Measurements from ENCODE around the gene RPS2. TPM values are rescaled to one million over a fixed set of nuclear protein-coding genes. Genes with fewer than 3 reads are reported as not detected.

RPS2 gene
- total and polyA plus RNA-seq, 2 donors (not counting 1 experiment from before 2014, with no cell fraction given) = 3,261 to 6,138 TPM

DNA sequence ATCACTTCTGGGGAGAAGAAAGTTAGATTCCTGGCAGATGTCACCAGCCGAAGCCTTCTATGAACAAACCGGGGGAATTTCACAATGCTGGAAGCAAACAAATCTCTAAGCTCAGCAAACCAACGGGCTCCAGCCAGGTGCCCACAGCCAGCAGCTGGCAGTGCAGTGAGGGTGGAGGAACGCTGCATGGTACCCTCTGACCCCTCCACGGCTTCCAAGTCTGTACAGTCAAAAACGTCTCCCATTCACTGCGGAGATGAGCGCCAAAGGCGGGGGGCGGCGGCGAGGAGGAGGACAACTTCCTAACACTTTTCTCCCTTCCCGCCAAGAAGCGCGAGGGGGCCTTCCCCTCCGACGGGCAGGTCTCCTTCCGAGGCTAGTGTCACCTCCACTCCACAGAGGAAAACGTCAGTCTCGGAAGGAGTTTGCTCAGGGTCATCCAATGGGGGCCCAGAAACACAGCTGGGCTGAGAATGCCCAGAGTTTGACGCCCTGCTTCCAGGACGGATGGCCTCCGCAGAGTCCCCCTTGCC is 44.1 kb upstream of the RPS2 start:
- Mint-ChIP-seq H3K4me1 (peaks cover 47% of the 10 kb centered on the region), H3K27ac (peak overlapping the region; percentile 68), H3K27me3 (no peaks in the 10 kb centered on the region), H3K4me3 (peak overlapping the region; percentile 82), H3K9me3 (ENCODE audit: insufficient read depth) (no peaks in the 10 kb centered on the region)
- ATAC-seq (ENCODE audit: low read depth) (no peak), DNase-seq (no peak)
- CTCF ChIA-PET = interaction anchor here (1.1 to 1.8 kb wide), 2 partner anchors 50 to 132 kb away, joined by 3 to 10 read pairs; no protein-coding TSS in a partner anchor
- POLR2A ChIA-PET = interaction anchor here (0.6 to 1.5 kb wide), 4 partner anchors 13 to 147 kb away, joined by 3 to 5 read pairs (median 4); partner anchors contain the start of genes RPS2 and TRAF7
- Histone ChIP-seq H4K20me1 (ENCODE audit: control insufficient read depth, insufficient read depth, low read length, poor library complexity, severe bottlenecking) (peaks cover 56% of the 10 kb centered on the region), H3K9ac (ENCODE audit: low read length) (peak overlapping the region; percentile 63), H3K27me3 (replicated peaks in 1 of 4; ENCODE audit: control extremely low read depth in 1 of 4, control insufficient read depth in 3 of 4, insufficient read depth in 4 of 4, low read length in 3 of 4) (no peaks in the 10 kb centered on the region), H3K4me1 (ENCODE audit: control insufficient read depth in 2 of 2, insufficient read depth in 2 of 2, low read length in 2 of 2) (peaks cover 42 to 54% of the 10 kb centered on the region in 2 donors), H3K27ac (ENCODE audit: low read length in 2 of 2) (peak overlapping the region in 1 of 2 donors; percentile 77), H3K4me3 (ENCODE audit: control extremely low read depth in 1 of 5, extremely low read depth in 1 of 5, insufficient read depth in 1 of 5, low read depth in 2 of 5, low read length in 4 of 5) (peak overlapping the region in 4 of 5 experiments; percentile 44 to 67 (median 56)), H3K9me3 (ENCODE audit: control extremely low read depth in 1 of 3, control insufficient read depth in 2 of 3, insufficient read depth in 1 of 3, low read length in 2 of 3) (no peaks in the 10 kb centered on the region), H3K4me2 (replicated peaks; ENCODE audit: low read depth, low read length, poor library complexity, severe bottlenecking) (peak overlapping the region; percentile 77), H3K36me3 (replicated peaks in 1 of 2; ENCODE audit: control extremely low read depth in 1 of 2, control insufficient read depth in 1 of 2, extremely low read depth in 1 of 2, insufficient read depth in 2 of 2, low read length in 1 of 2) (peaks cover 0 to 7% of the 10 kb centered on the region in 2 experiments), H2AFZ (ENCODE audit: insufficient read depth, low read depth, low read length, poor library complexity, severe bottlenecking) (peak overlapping the region; percentile 51), H3K79me2 (ENCODE audit: control insufficient read depth, insufficient read depth, low read length) (peaks cover 63% of the 10 kb centered on the region)
- intact Hi-C loops (cut with micrococcal nuclease) = loop anchor here (1.0 to 2.0 kb wide), 7 partner anchors 15 to 147 kb away; partner anchors contain the start of genes GFER, NDUFB10, NTHL1 and RPS2
- TF ChIP-seq EZH2 (IDR thresholded peaks at IDR 0.05; ENCODE audit: borderline replicate concordance, insufficient read depth, low read depth, low read length, poor library complexity, severe bottlenecking) = no peak
- TF ChIP-seq, protein P1, sequence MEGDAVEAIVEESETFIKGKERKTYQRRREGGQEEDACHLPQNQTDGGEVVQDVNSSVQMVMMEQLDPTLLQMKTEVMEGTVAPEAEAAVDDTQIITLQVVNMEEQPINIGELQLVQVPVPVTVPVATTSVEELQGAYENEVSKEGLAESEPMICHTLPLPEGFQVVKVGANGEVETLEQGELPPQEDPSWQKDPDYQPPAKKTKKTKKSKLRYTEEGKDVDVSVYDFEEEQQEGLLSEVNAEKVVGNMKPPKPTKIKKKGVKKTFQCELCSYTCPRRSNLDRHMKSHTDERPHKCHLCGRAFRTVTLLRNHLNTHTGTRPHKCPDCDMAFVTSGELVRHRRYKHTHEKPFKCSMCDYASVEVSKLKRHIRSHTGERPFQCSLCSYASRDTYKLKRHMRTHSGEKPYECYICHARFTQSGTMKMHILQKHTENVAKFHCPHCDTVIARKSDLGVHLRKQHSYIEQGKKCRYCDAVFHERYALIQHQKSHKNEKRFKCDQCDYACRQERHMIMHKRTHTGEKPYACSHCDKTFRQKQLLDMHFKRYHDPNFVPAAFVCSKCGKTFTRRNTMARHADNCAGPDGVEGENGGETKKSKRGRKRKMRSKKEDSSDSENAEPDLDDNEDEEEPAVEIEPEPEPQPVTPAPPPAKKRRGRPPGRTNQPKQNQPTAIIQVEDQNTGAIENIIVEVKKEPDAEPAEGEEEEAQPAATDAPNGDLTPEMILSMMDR (IDR thresholded peaks at IDR 0.05) = no peak
- WGBS (ENCODE audit: insufficient coverage) = 1% methylated on average over 23 of the region's 23 CpGs

DNA sequence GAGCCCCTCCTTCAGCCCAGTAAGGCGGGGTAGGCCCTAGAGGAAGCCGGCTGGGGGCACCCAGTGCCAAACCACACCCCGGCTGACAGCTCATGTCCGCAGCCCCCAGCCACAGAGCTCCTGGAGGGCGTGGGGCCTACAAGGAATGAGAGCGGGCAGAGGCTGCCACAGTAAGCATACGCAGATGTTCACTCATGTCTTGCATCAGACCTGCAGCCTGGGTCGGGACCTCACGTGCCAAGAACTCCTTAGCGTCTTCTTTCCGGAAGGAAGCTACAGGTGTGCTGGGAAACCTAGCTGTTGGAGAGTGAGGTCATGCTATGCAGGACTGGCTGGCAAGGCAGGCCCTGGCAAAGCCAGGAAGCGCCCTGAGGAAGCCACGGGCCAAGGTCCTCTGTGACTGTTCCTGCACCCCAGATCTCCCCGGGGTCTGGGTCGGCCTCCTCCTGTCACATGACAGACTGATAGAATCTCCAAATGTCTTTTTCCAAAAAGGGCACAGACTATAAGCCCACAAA is 43.4 kb upstream of the RPS2 start:
- ATAC-seq (ENCODE audit: low read depth) (no peak), DNase-seq (no peak)
- intact Hi-C loops (cut with micrococcal nuclease) = loop anchor here (2.0 kb wide), 1 partner anchor 43 kb away; the partner anchor contains the start of gene RPS2
- H3K27ac ChIP-seq (ENCODE audit: low read length in 2 of 2) = no peak overlapping the region
- Mint-ChIP-seq H3K27ac (peak overlapping the region; percentile 68), H3K27me3 (no peaks in the 10 kb centered on the region), H3K4me3 (peak overlapping the region; percentile 82), H3K4me1 (peaks cover 47% of the 10 kb centered on the region), H3K9me3 (ENCODE audit: insufficient read depth) (no peaks in the 10 kb centered on the region)
- H2AFZ ChIP-seq (ENCODE audit: insufficient read depth, low read depth, low read length, poor library complexity, severe bottlenecking) = no peak overlapping the region
- CTCF ChIA-PET = interaction anchor here (1.1 to 1.8 kb wide), 2 partner anchors 50 to 132 kb away, joined by 3 to 10 read pairs; no protein-coding TSS in a partner anchor
- H3K9me3 ChIP-seq (ENCODE audit: control extremely low read depth in 1 of 3, control insufficient read depth in 2 of 3, insufficient read depth in 1 of 3, low read length in 2 of 3) = no peaks in the 10 kb centered on the region
- H3K4me3 ChIP-seq (ENCODE audit: control extremely low read depth in 1 of 5, extremely low read depth in 1 of 5, insufficient read depth in 1 of 5, low read depth in 2 of 5, low read length in 4 of 5) = no peak overlapping the region
- peaks cover 0 to 13% of the 10 kb centered on the region in 2 experiments for H3K36me3 ChIP-seq (replicated peaks in 1 of 2; ENCODE audit: control extremely low read depth in 1 of 2, control insufficient read depth in 1 of 2, extremely low read depth in 1 of 2, insufficient read depth in 2 of 2, low read length in 1 of 2)
- TF ChIP-seq, protein P1 (IDR thresholded peaks at IDR 0.05) = no peak
- TF ChIP-seq EZH2 (IDR thresholded peaks at IDR 0.05; ENCODE audit: borderline replicate concordance, insufficient read depth, low read depth, low read length, poor library complexity, severe bottlenecking) = no peak
- peaks cover 42 to 56% of the 10 kb centered on the region in 2 donors for H3K4me1 ChIP-seq (ENCODE audit: control insufficient read depth in 2 of 2, insufficient read depth in 2 of 2, low read length in 2 of 2)
- H3K9ac ChIP-seq (ENCODE audit: low read length) = peak overlapping the region; percentile 63
- H3K27me3 ChIP-seq (replicated peaks in 1 of 4; ENCODE audit: control extremely low read depth in 1 of 4, control insufficient read depth in 3 of 4, insufficient read depth in 4 of 4, low read length in 3 of 4) = no peaks in the 10 kb centered on the region
- POLR2A ChIA-PET = interaction anchor here (0.5 to 1.5 kb wide), 3 partner anchors 14 to 832 kb away, joined by 3 to 5 read pairs (median 3); no protein-coding TSS in a partner anchor
- WGBS (ENCODE audit: insufficient coverage) = 13% methylated on average over 15 of the region's 15 CpGs
- H3K79me2 ChIP-seq (ENCODE audit: control insufficient read depth, insufficient read depth, low read length) = peaks cover 69% of the 10 kb centered on the region
- peak overlapping the region; percentile 77 for H3K4me2 ChIP-seq (replicated peaks; ENCODE audit: low read depth, low read length, poor library complexity, severe bottlenecking)
- peaks cover 62% of the 10 kb centered on the region for H4K20me1 ChIP-seq (ENCODE audit: control insufficient read depth, insufficient read depth, low read length, poor library complexity, severe bottlenecking)
